ENCODE data around the gene AKAP10.

DNA sequence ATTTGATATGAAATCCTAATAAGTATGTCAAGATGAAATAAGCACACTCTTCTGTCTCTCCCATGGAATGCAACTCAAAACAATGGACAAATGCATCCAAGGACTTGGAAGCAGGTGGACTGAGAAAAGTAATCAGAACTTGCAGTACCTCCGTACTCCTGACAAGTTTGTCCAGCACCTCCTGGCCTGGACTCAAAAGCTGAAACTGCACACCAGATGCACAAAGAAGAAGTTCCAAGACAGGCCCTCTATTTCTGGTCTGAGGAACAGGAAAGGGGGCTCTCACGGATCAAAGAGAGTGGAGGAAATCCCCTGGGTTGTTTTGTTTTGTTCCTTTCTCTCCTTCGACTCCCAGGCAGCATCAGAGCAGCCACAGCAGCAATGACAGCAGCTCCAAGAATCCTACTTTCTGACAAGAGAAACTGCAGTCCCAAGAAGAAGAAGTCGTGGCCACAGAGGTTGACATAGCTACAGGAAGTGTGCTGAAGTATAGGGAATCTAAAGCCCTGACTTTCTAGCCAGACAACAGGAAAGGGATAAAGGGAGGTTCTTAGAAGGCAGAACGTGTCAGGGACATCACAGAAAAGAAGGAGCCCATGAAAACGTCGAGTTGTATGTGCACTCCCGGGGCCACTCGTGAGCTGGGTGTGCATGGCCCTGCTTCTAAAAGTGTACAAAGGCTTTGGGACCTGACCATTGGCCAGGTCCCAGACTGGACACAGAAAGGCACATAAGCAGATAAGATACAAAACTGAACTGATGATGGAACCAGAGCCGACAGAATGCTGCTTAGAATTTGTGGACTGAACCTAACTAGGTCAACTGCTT lies 29.3 kb downstream of the AKAP10 start:
- TF ChIP-seq, protein P1, sequence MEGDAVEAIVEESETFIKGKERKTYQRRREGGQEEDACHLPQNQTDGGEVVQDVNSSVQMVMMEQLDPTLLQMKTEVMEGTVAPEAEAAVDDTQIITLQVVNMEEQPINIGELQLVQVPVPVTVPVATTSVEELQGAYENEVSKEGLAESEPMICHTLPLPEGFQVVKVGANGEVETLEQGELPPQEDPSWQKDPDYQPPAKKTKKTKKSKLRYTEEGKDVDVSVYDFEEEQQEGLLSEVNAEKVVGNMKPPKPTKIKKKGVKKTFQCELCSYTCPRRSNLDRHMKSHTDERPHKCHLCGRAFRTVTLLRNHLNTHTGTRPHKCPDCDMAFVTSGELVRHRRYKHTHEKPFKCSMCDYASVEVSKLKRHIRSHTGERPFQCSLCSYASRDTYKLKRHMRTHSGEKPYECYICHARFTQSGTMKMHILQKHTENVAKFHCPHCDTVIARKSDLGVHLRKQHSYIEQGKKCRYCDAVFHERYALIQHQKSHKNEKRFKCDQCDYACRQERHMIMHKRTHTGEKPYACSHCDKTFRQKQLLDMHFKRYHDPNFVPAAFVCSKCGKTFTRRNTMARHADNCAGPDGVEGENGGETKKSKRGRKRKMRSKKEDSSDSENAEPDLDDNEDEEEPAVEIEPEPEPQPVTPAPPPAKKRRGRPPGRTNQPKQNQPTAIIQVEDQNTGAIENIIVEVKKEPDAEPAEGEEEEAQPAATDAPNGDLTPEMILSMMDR (conservative IDR thresholded peaks at IDR 0.05; ENCODE audit: low read depth, low read length), result no peak
- no peak for TF ChIP-seq EZH2 (IDR thresholded peaks at IDR 0.05; ENCODE audit: borderline replicate concordance, low read depth, low read length, poor library complexity, severe bottlenecking)
